ENCODE measurements around the gene VAV3. TPM values are rescaled to one million over a fixed set of nuclear protein-coding genes. Genes with fewer than 3 reads are reported as not detected.

The VAV3 gene
- total and polyA plus RNA-seq, 8 donors, result 7.1 to 21.4 (median 12.8) TPM

DNA sequence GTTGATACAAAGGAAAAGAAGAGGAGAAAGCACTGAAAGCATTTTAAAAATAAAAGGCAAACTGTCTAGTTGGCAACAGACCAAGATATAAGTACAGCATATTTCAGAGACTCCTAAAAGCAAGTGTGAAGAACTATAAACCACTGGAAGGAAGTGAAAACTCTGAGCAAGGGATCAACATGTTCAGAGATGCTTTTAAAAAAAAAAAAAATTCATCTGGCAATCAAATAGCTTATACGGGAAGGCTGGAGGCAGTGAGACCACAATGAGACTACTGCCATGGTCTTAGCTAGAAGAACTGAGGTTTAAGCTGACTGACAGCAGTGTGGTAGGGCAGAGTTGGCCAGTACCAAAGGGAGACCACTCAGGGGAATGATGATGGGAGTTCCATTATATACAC lies 124.3 kb downstream of the VAV3 start:
- no peak for FAIRE-seq
- Histone ChIP-seq H3K4me1 (no peaks in the 10 kb centered on the region), H3K9me3 (no peaks in the 10 kb centered on the region), H3K36me3 (no peaks in the 10 kb centered on the region), H3K27ac (no peak overlapping the region), H3K4me3 (no peak overlapping the region), H3K27me3 (peaks cover 0 to 4% (median 0%) of the 10 kb centered on the region in 4 donors)
- WGBS, 2 donors, result 32 to 45% methylated on average over 1 of the region's 1 CpG
- intact Hi-C loops (cut with DNase I), result no loop called here
- TF ChIP-seq, protein P1, sequence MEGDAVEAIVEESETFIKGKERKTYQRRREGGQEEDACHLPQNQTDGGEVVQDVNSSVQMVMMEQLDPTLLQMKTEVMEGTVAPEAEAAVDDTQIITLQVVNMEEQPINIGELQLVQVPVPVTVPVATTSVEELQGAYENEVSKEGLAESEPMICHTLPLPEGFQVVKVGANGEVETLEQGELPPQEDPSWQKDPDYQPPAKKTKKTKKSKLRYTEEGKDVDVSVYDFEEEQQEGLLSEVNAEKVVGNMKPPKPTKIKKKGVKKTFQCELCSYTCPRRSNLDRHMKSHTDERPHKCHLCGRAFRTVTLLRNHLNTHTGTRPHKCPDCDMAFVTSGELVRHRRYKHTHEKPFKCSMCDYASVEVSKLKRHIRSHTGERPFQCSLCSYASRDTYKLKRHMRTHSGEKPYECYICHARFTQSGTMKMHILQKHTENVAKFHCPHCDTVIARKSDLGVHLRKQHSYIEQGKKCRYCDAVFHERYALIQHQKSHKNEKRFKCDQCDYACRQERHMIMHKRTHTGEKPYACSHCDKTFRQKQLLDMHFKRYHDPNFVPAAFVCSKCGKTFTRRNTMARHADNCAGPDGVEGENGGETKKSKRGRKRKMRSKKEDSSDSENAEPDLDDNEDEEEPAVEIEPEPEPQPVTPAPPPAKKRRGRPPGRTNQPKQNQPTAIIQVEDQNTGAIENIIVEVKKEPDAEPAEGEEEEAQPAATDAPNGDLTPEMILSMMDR (IDR thresholded peaks at IDR 0.05), result no peak
- no peak for DNase-seq
- ATAC-seq, result peak in 1 of 4 donors; percentile 14

- ATAC-seq (no peak), DNase-seq (no peak), FAIRE-seq (no peak)
- Histone ChIP-seq H3K9me3 (no peaks in the 10 kb centered on the region), H3K36me3 (no peaks in the 10 kb centered on the region), H3K27ac (no peak overlapping the region), H3K27me3 (peaks cover 0 to 4% (median 0%) of the 10 kb centered on the region in 4 donors), H3K4me3 (no peak overlapping the region), H3K4me1 (no peaks in the 10 kb centered on the region)
- intact Hi-C loops (cut with DNase I), result no loop called here
- TF ChIP-seq, protein P1 (IDR thresholded peaks at IDR 0.05), result no peak
- WGBS, 2 donors, result 84 to 86% methylated on average over 4 of the region's 4 CpGs
Observed at GRCh38 chr1:107838056-107838455, 126.9 kb downstream of the VAV3 start.

- H3K27ac ChIP-seq, result no peak overlapping the region
- TF ChIP-seq, protein P1 (IDR thresholded peaks at IDR 0.05), result no peak
- peak in 1 of 6 donors; percentile 27 for DNase-seq
- H3K4me1 ChIP-seq, result no peaks in the 10 kb centered on the region
- no peaks in the 10 kb centered on the region for H3K36me3 ChIP-seq
- FAIRE-seq, result no peak
- H3K4me3 ChIP-seq, result no peak overlapping the region
- WGBS, 2 donors, result 78 to 87% methylated on average over 4 of the region's 4 CpGs
- no peaks in the 10 kb centered on the region for H3K9me3 ChIP-seq
- intact Hi-C loops (cut with DNase I), result no loop called here
- H3K27me3 ChIP-seq, result peaks cover 0 to 4% (median 0%) of the 10 kb centered on the region in 4 donors
- ATAC-seq, result no peak
Observed at GRCh38 chr1:107835151-107835670, 129.8 kb downstream of the VAV3 start.

- Histone ChIP-seq H3K27me3 (no peaks in the 10 kb centered on the region), H3K27ac (no peak overlapping the region), H3K9me3 (no peaks in the 10 kb centered on the region), H3K4me1 (no peaks in the 10 kb centered on the region), H3K4me3 (no peak overlapping the region), H3K36me3 (no peaks in the 10 kb centered on the region)
- ATAC-seq (no peak), DNase-seq (no peak), FAIRE-seq (no peak)
- intact Hi-C loops (cut with DNase I), result no loop called here
- WGBS, 2 donors, result 73 to 82% methylated on average over 2 of the region's 2 CpGs
- TF ChIP-seq, protein P1 (IDR thresholded peaks at IDR 0.05), result no peak
Observed at GRCh38 chr1:107833061-107833460, 131.9 kb downstream of the VAV3 start.

- Histone ChIP-seq H3K27ac (no peak overlapping the region), H3K9me3 (no peaks in the 10 kb centered on the region), H3K4me3 (no peak overlapping the region), H3K36me3 (no peaks in the 10 kb centered on the region), H3K4me1 (no peaks in the 10 kb centered on the region), H3K27me3 (no peaks in the 10 kb centered on the region)
- intact Hi-C loops (cut with DNase I), result no loop called here
- TF ChIP-seq, protein P1 (IDR thresholded peaks at IDR 0.05), result no peak
- DNase-seq (no peak), ATAC-seq (no peak), FAIRE-seq (no peak)
- 46 to 49% methylated on average over 2 of the region's 2 CpGs for WGBS, 2 donors
Observed at GRCh38 chr1:107831921-107832320, 133.1 kb downstream of the VAV3 start.

Data from pancreas (tissue), 10 donors.